Right cardiac atrium (tissue), 5 donors: ENCODE data around the gene TRIO. TPM values are rescaled to one million over a fixed set of nuclear protein-coding genes. Genes with fewer than 3 reads are reported as not detected.
A peak's percentile ranks its signal among the peaks of the same experiment; 100 is the strongest.

Source experiments
- ATAC-seq, 2 donors: fragments of 200-7000 bp; cut with Tn5 transposase; one replicate each; pipeline versions ENCODE4 v1.8.0 to v1.9.1; 2020; ENCODE audit warnings: moderate library complexity in 2 of 2, mild to moderate bottlenecking in 1 of 2
- DNase-seq, 3 donors: peaks; one replicate each; pipeline ENCODE4 v3.0.0-alpha.2; 2020
- H3K27ac ChIP-seq: one replicate; pipeline ENCODE4 v1.5.1; 2013; ENCODE audit warnings: mild to moderate bottlenecking, low read length, control low read depth, moderate library complexity
- H3K27me3 ChIP-seq: one replicate; pipeline ENCODE4 v1.6.1; 2013; ENCODE audit not compliant: control insufficient read depth, insufficient read depth
- H3K4me1 ChIP-seq: one replicate; pipeline ENCODE4 v1.6.1; 2013; ENCODE audit warnings: low read length; ENCODE audit not compliant: control insufficient read depth, insufficient read depth
- H3K4me3 ChIP-seq: one replicate; pipeline ENCODE4 v1.5.1; 2013; ENCODE audit warnings: low read length, control low read depth
- H3K9me3 ChIP-seq: one replicate; pipeline ENCODE4 v1.6.1; 2013; ENCODE audit warnings: low read length; ENCODE audit not compliant: control insufficient read depth
- WGBS: extraction: QIAGEN DNeasy Blood & Tissue Kit; methylation state at CpG from one replicate; pipeline ENCODE4 v1.1.7; 2013; 5-methylcytosine and 5-hydroxymethylcytosine counted together
- intact Hi-C, 4 donors: fragments of 100-400 bp; cut with DNase I; formaldehyde crosslinking; loops; one replicate each; pipeline versions ENCODE4 v1.11.0 to v1.14.0; 2022 to 2023
- polyA plus RNA-seq: library from polyadenylated mRNA; stranded (reverse); fragments of 200-250 nt; gene quantifications from one replicate; pipeline ENCODE4 v1.2.3, GENCODE V29; 2013
- total RNA-seq, 4 donors: library from RNA; stranded (reverse); fragmentation: NEBNext Ultra II Directional; extraction: Animal tissue kit (Norgen Biotek cat#: 25700); gene quantifications; one replicate each; pipeline ENCODE4 v1.2.1, GENCODE V29; 2021
- donor health status: healthy with polysubstance abuse.
- donor health status: DM: no; HTN: yes; CAD: no.
- donor health status: DM: no; HTN: no; CAD: no.
- donor health status: DM: no; HTN: yes; CAD: no; lungs with severe emphysema.
- donor health status: DM: yes; HTN: yes; CAD: no.

The TRIO gene
- total and polyA plus RNA-seq, 5 donors, result 31.3 to 66.0 (median 54.1) TPM

DNA sequence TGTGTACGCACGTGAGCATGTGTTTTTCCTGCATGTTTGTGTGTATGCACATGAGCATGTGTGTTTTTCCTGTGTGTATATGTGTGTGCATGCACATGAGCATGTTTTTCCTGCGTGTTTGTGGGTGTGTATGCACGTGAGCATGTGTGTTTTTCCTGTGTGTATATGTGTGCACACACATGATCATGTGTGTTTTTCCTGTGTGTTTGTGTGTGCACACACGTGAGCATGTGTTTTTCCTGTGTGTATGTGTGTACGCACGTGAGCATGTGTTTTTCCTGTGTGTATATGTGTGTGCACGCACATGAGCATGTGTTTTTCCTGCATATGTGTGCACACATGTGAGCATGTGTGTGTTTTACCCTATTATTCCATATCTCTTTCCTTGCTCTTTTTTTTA is 205.9 kb downstream of the TRIO start:
- no peak for ATAC-seq
- intact Hi-C loops, result no loop called here
- WGBS, result 93% methylated on average over 8 of the region's 8 CpGs

DNA sequence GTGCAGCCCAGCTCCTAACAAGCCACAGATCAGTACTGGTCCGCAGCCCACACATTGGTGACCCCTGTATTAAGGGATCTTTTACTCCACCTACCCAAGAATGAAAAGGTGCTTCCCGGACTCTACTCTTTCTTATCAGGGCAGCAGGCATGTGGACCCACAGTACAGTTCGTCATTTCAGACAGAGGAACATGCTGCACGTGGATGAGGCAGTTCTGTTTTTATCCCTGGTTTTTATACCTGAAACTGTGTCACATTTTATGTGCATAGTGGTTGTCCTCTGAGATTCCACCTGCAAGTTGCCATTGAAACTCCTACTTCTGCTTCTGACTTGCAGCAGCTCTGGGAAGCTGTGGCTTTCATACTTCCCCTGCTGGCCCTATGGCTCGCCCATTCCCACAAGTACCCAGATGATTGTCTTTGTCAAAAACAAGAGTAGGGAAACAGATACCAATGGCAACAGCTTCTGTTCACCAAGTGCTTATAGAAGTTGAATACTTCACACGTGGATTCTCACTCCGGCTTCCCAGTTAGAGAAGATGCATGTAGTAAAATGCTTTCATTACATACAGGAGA is 208.0 kb downstream of the TRIO start:
- Histone ChIP-seq H3K4me3 (no peak overlapping the region), H3K4me1 (no peaks in the 10 kb centered on the region), H3K27ac (no peak overlapping the region), H3K9me3 (peaks cover 2% of the 10 kb centered on the region), H3K27me3 (no peaks in the 10 kb centered on the region)
- peak in 1 of 2 donors; percentile 10 for ATAC-seq
- intact Hi-C loops, result loop anchor here in 3 of 4 donors (5.0 to 10.0 kb wide), 3 partner anchors 294 to 364 kb away; no protein-coding TSS in a partner anchor
- WGBS, result 72% methylated on average over 7 of the region's 7 CpGs
- DNase-seq, result no peak

More for the DNA sequence above, 205.9 kb downstream of the TRIO start:
- H3K4me1 ChIP-seq, result no peaks in the 10 kb centered on the region
- no peak for DNase-seq
- H3K27me3 ChIP-seq, result no peaks in the 10 kb centered on the region
- no peak overlapping the region for H3K4me3 ChIP-seq
- no peak overlapping the region for H3K27ac ChIP-seq
- peaks cover 2% of the 10 kb centered on the region for H3K9me3 ChIP-seq

DNA sequence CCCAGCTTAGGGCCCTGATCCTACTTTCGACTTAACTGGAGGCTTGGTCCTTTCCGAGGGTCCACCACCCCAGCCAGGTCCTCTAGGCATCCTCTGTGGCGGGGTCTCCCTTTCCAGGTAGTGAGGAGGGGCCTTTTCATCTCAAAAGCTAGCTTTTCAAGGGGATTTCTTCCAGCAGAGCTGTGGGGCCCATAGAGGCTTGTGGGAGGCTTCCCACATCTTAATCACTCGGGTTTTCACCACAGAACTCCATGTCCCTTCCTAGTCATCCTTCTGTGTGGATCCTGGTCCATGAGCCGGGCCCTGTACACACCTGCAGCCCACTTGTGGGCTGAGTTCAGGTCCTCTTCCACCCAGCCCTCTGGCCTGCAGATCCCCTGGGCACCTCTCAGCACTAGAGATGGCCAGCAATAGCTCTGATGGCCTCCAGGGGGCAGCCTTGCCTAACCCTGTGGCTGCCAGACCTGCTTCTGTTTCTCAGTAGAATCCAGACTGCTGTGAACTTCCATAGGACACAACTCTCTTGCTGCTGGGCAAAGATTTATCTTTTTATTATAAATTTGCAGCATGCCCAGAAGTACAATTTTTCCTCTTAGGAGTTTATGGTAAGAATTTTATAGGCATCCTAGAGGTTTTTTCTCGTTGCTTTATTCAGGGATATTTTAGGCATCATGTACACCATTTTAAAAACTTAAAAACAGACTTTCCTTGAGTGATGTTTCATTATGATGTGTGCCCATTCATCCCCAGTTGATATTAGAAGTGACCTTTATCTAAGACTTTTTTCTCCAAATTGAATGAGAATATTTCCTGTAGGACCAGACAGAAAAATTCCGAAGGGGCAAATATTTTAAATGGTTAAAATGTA is 208.9 kb downstream of the TRIO start:
- no peaks in the 10 kb centered on the region for H3K4me1 ChIP-seq
- 77% methylated on average over 7 of the region's 7 CpGs for WGBS

DNA sequence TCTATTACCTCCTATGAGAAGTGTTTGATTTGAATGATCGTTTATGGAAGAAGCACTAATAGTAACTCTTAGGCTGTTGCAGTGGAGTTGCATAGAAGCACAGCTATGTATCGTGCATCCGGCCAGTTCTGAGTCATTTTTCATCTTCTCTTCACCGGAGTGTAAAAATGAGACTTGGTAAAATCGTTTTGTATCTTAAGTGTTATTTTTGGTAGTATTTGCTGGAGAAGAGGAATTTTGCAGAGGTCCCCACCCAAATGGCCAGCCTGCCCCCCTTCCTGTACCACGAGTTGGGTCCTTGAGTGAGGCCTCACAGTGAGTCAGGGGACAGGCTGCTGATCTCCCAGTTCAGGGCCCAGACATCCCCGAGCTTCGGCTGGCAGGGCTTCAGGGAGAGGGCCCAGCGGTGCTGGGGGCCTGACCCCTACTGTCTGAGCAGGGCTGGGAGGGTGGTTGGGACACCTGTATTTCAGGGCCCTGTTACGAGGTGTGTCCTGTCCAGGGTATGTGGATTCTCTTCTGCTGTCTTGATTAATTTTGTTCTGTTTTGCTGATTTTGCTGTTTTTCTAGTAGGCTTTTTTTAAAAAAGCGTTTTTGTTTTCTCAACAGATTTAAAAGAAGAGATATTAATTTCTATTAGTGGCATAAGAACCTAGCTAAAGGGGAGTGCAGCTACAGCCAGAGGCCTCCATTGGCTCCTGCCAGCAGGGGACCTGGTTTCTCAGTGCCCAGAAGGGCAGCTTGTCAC is 210.8 kb downstream of the TRIO start:
- peaks cover 2% of the 10 kb centered on the region for H3K9me3 ChIP-seq
- DNase-seq (no peak), ATAC-seq (no peak)
- no peaks in the 10 kb centered on the region for H3K27me3 ChIP-seq
- intact Hi-C loops, result loop anchor here in 3 of 4 donors (5.0 to 10.0 kb wide), 3 partner anchors 291 to 367 kb away; no protein-coding TSS in a partner anchor
- 84% methylated on average over 11 of the region's 11 CpGs for WGBS
- no peak overlapping the region for H3K27ac ChIP-seq
- H3K4me3 ChIP-seq, result no peak overlapping the region
- peaks cover 3% of the 10 kb centered on the region for H3K4me1 ChIP-seq

More for the DNA sequence above, 208.9 kb downstream of the TRIO start:
- H3K4me3 ChIP-seq, result no peak overlapping the region
- H3K9me3 ChIP-seq, result peaks cover 2% of the 10 kb centered on the region
- intact Hi-C loops, result loop anchor here in 3 of 4 donors (5.0 to 10.0 kb wide), 3 partner anchors 293 to 365 kb away; no protein-coding TSS in a partner anchor
- ATAC-seq, result peak; percentile 88 to 89
- H3K27ac ChIP-seq, result no peak overlapping the region
- no peaks in the 10 kb centered on the region for H3K27me3 ChIP-seq
- peak; percentile 59 to 86 (median 82) for DNase-seq

DNA sequence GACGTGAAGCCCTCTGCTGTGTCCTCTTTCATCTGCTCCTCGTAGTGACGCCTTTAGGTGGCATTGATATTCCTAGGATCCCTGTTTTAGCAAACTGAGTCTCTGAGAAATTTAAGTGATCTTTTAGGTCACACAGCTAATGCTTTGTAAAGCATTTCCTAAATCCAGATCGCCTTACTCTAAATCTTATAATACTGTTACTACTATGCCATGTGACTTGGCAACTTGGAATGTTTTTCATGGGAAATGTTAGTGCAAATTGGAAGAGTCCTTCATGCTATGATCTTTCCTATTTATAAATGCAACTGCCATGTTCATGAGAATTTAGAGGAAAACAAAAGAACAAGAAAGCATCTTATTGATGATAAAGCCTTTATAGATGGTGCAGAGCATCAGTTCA is 212.2 kb downstream of the TRIO start:
- no peak overlapping the region for H3K27ac ChIP-seq
- no peaks in the 10 kb centered on the region for H3K9me3 ChIP-seq
- 87% methylated on average over 4 of the region's 4 CpGs for WGBS
- intact Hi-C loops, result loop anchor here in 1 of 4 donors (10.0 kb wide), 1 partner anchor 289 kb away; no protein-coding TSS in a partner anchor
- ATAC-seq, result no peak
- H3K4me1 ChIP-seq, result peaks cover 3% of the 10 kb centered on the region
- H3K4me3 ChIP-seq, result no peak overlapping the region
- DNase-seq, result no peak
- H3K27me3 ChIP-seq, result no peaks in the 10 kb centered on the region

DNA sequence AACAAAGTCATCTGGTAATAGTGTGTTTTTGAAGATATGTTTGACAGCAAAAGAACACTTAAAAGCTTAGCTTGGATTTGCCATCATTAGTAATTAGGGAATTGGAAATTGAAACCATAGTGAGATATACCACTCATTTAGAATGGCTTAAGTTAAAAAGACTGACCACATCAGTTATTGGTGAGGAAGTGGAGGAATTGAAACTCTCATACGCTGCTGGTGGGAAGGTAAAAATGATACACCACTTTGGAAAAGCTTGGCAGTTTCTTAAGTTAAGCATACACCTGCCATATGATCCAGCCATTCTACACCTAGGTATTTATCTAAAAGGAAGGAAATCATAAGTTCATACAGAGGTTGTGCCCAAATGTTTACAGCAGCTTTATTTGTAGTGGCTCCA is 213.2 kb downstream of the TRIO start:
- DNase-seq (no peak), ATAC-seq (no peak)
- H3K4me3 ChIP-seq, result no peak overlapping the region
- H3K9me3 ChIP-seq, result no peaks in the 10 kb centered on the region
- no peaks in the 10 kb centered on the region for H3K27me3 ChIP-seq
- WGBS, result 80% methylated on average over 1 of the region's 1 CpG
- intact Hi-C loops, result loop anchor here in 1 of 4 donors (10.0 kb wide), 1 partner anchor 288 kb away; no protein-coding TSS in a partner anchor
- peaks cover 3% of the 10 kb centered on the region for H3K4me1 ChIP-seq
- H3K27ac ChIP-seq, result no peak overlapping the region

DNA sequence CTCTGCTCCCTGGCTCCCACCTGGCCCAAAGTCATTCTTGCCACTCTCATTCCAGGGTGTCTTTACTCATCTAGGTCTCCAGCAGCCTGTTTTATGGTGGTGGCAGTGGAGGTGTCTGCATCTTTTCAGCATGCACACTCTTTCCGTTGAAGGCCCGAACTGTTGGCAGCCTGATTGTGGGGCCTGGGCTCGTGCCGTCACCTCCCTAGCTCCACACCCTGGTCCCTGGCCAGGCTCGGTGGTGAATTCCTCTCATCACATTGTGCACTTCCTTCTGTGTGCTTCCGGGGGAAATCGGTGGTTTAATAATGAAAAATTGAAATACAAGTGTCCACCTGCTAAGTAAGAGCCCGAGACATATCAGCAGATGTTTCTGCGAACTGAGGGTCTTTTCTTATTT is 214.3 kb downstream of the TRIO start:
- no peak overlapping the region for H3K4me3 ChIP-seq
- no peaks in the 10 kb centered on the region for H3K9me3 ChIP-seq
- H3K4me1 ChIP-seq, result peaks cover 3% of the 10 kb centered on the region
- DNase-seq, result peak; percentile 48 to 81 (median 79)
- no peaks in the 10 kb centered on the region for H3K27me3 ChIP-seq
- no peak overlapping the region for H3K27ac ChIP-seq
- 20% methylated on average over 9 of the region's 9 CpGs for WGBS
- intact Hi-C loops, result loop anchor here in 1 of 4 donors (10.0 kb wide), 1 partner anchor 287 kb away; no protein-coding TSS in a partner anchor
- peak; percentile 84 to 87 for ATAC-seq

DNA sequence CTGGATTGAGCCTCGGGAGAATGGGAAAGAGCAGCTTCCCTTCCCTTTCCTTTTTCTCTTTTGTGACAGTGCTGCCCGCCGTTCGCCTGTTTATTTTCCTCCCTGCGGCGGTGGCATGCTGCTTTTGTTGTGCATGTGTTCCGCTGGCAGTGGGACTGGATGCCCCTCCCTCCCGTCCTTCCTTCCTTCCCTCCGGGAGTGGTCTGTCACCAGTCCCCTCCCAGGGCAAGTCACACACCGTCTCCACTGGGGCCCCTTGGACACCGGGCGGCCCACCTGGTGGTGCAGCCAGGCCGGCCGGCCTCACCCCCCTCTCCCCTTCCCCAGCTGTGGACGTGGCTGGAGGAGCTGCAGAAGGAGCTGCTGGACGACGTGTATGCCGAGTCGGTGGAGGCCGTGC is 214.7 kb downstream of the TRIO start:
- intact Hi-C loops, result loop anchor here in 1 of 4 donors (10.0 kb wide), 1 partner anchor 287 kb away; no protein-coding TSS in a partner anchor
- WGBS, result 44% methylated on average over 20 of the region's 20 CpGs

DNA sequence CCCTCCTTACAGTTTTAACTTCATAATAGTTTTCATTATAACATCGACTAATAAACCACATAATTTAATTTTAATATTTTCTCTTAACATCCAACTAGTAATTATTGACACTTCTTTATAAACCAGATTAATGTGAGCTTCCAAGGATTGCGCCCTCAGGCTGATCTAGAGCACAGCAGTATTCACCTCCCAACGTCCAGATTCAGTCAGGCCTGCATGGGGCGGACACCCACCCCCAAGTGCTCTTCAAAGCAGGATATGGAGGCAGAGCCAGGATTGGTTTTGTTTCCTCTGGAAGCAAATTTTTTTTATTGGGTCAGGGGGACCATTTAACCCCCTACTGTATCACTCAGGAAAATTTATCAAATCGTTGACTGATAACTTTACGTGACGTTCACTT is 215.4 kb downstream of the TRIO start:
- Histone ChIP-seq H3K4me3 (no peak overlapping the region), H3K4me1 (peaks cover 3% of the 10 kb centered on the region), H3K27ac (no peak overlapping the region), H3K9me3 (no peaks in the 10 kb centered on the region), H3K27me3 (no peaks in the 10 kb centered on the region)
- ATAC-seq (no peak), DNase-seq (no peak)
- WGBS, result 73% methylated on average over 7 of the region's 7 CpGs
- intact Hi-C loops, result loop anchor here in 1 of 4 donors (10.0 kb wide), 1 partner anchor 286 kb away; no protein-coding TSS in a partner anchor

More for the DNA sequence above, 214.7 kb downstream of the TRIO start:
- Histone ChIP-seq H3K4me1 (peaks cover 3% of the 10 kb centered on the region), H3K9me3 (no peaks in the 10 kb centered on the region), H3K27me3 (no peaks in the 10 kb centered on the region), H3K4me3 (no peak overlapping the region), H3K27ac (no peak overlapping the region)
- ATAC-seq, result peak in 1 of 2 donors; percentile 47
- DNase-seq, result no peak
